Type B pancreatic cell (in vitro differentiated cells): ENCODE results near the gene CDT1. TPM values are rescaled to one million over a fixed set of nuclear protein-coding genes. Genes with fewer than 3 reads are reported as not detected.

Experiments used
- DNase-seq: peaks from one replicate; pipeline ENCODE4 v3.0.0; 2021; ENCODE audit warnings: mixed read lengths; ENCODE audit not compliant: unreplicated experiment; ENCODE audit errors: extremely low spot score
- H3K27ac Mint-ChIP-seq: 2 replicates; pipeline ENCODE4 v1.8.0; 2021; ENCODE audit warnings: mild to moderate bottlenecking, mixed read lengths
- H3K27me3 Mint-ChIP-seq: 2 replicates; pipeline ENCODE4 v1.8.0; 2021; ENCODE audit warnings: mixed read lengths
- H3K36me3 Mint-ChIP-seq: 2 replicates; pipeline ENCODE4 v1.8.0; 2021; ENCODE audit warnings: mixed read lengths
- H3K4me1 Mint-ChIP-seq: one replicate; pipeline ENCODE4 v1.8.0; 2021; ENCODE audit warnings: mixed read lengths; ENCODE audit not compliant: unreplicated experiment
- H3K4me3 Mint-ChIP-seq: 2 replicates; pipeline ENCODE4 v1.8.0; 2021; ENCODE audit warnings: mild to moderate bottlenecking, mixed read lengths
- H3K9me3 Mint-ChIP-seq: 2 replicates; pipeline ENCODE4 v1.8.0; 2021; ENCODE audit warnings: mixed read lengths
- CTCF ChIP-seq: fragments of 200-600 bp; sonication (generic); conservative IDR thresholded peaks from 2 replicates; pipeline ENCODE4 v1.5.0; 2021; ENCODE audit warnings: antibody characterized with exemption, mild to moderate bottlenecking
- total RNA-seq: library from RNA; stranded (reverse); gene quantifications from 2 replicates; pipeline ENCODE4 v1.2.1, GENCODE V29; 2021; ENCODE audit warnings: low replicate concordance

Gene CDT1
- total RNA-seq, 1 donor from 2014 or later: 36.8 TPM

- Mint-ChIP-seq H3K27ac (peak overlapping the region; percentile 85), H3K4me3 (no peak overlapping the region), H3K27me3 (no peaks in the 10 kb centered on the region), H3K9me3 (no peaks in the 10 kb centered on the region), H3K36me3 (no peaks in the 10 kb centered on the region), H3K4me1 (peaks cover 22% of the 10 kb centered on the region)
- DNase-seq: no peak
- TF ChIP-seq CTCF: no peak
Observed at GRCh38 chr16:88764080-88764479, 39.5 kb upstream of the CDT1 start.

GRCh38 chr16:88764913-88765349, 38.7 kb upstream of the CDT1 start:
- no peaks in the 10 kb centered on the region for H3K9me3 Mint-ChIP-seq
- H3K27ac Mint-ChIP-seq: peak overlapping the region; percentile 85
- peak overlapping the region; percentile 25 for H3K4me3 Mint-ChIP-seq
- no peaks in the 10 kb centered on the region for H3K36me3 Mint-ChIP-seq
- no peaks in the 10 kb centered on the region for H3K27me3 Mint-ChIP-seq
- no peak for TF ChIP-seq CTCF
- DNase-seq: no peak
- H3K4me1 Mint-ChIP-seq: peaks cover 22% of the 10 kb centered on the region

GRCh38 chr16:88766975-88767374, 36.6 kb upstream of the CDT1 start:
- peak overlapping the region; percentile 37 for H3K27ac Mint-ChIP-seq
- H3K27me3 Mint-ChIP-seq: no peaks in the 10 kb centered on the region
- TF ChIP-seq CTCF: no peak
- no peaks in the 10 kb centered on the region for H3K9me3 Mint-ChIP-seq
- DNase-seq: no peak
- H3K4me3 Mint-ChIP-seq: peak overlapping the region; percentile 42
- H3K36me3 Mint-ChIP-seq: no peaks in the 10 kb centered on the region
- peaks cover 28% of the 10 kb centered on the region for H3K4me1 Mint-ChIP-seq

GRCh38 chr16:88767546-88768070, 36.0 kb upstream of the CDT1 start:
- no peak for TF ChIP-seq CTCF
- no peaks in the 10 kb centered on the region for H3K36me3 Mint-ChIP-seq
- no peaks in the 10 kb centered on the region for H3K9me3 Mint-ChIP-seq
- H3K4me3 Mint-ChIP-seq: no peak overlapping the region
- H3K27me3 Mint-ChIP-seq: no peaks in the 10 kb centered on the region
- peak overlapping the region; percentile 37 for H3K27ac Mint-ChIP-seq
- peaks cover 28% of the 10 kb centered on the region for H3K4me1 Mint-ChIP-seq
- DNase-seq: no peak

GRCh38 chr16:88768071-88768783, 35.4 kb upstream of the CDT1 start:
- no peak overlapping the region for H3K4me3 Mint-ChIP-seq
- TF ChIP-seq CTCF: no peak
- no peak overlapping the region for H3K27ac Mint-ChIP-seq
- H3K27me3 Mint-ChIP-seq: no peaks in the 10 kb centered on the region
- H3K36me3 Mint-ChIP-seq: no peaks in the 10 kb centered on the region
- H3K4me1 Mint-ChIP-seq: peaks cover 30% of the 10 kb centered on the region
- no peaks in the 10 kb centered on the region for H3K9me3 Mint-ChIP-seq
- DNase-seq: no peak
